HL-60 (cell line): ENCODE results near the gene TCL1B.

Source experiments
- DNase-seq, 2 experiments: peaks; one replicate each; pipeline ENCODE4 v3.0.0-alpha.2; 2010 to 2020; ENCODE audit warnings: low read depth in 1 of 2, low spot score in 1 of 2
- H3K27ac ChIP-seq: fragments of 250-450 bp; sonication (Bioruptor Pico); replicated peaks from 2 replicates; pipeline ENCODE4 v1.5.1; 2020; ENCODE audit warnings: mild to moderate bottlenecking, moderate library complexity
- H3K27me3 ChIP-seq: fragments of 250-450 bp; sonication (Bioruptor Pico); 2 replicates; pipeline ENCODE4 v1.5.1; 2021; ENCODE audit warnings: mild to moderate bottlenecking, moderate library complexity; ENCODE audit not compliant: insufficient read depth, poor library complexity, severe bottlenecking
- H3K4me3 ChIP-seq: replicated peaks from 2 replicates; pipeline ENCODE4 v1.5.1; 2011; ENCODE audit warnings: mild to moderate bottlenecking, control low read depth, low read length; ENCODE audit not compliant: insufficient read depth
- CTCF ChIP-seq: IDR thresholded peaks from one replicate; pipeline ENCODE4 v1.5.1; 2011; ENCODE audit warnings: low read length, control low read depth, inconsistent platforms; ENCODE audit not compliant: insufficient read depth
- GABPA ChIP-seq: IDR thresholded peaks from 2 replicates; pipeline ENCODE4 v1.6.1; 2012; ENCODE audit warnings: low read depth
- POLR2AphosphoS5 ChIP-seq: IDR thresholded peaks from 2 replicates; pipeline ENCODE4 v1.6.1; 2012; ENCODE audit warnings: low read depth
- REST ChIP-seq: IDR thresholded peaks from 2 replicates; pipeline ENCODE4 v1.6.1; 2012; ENCODE audit warnings: low read depth; ENCODE audit not compliant: insufficient replicate concordance
- SPI1 ChIP-seq: IDR thresholded peaks from 2 replicates; pipeline ENCODE4 v1.6.1; 2012; ENCODE audit warnings: low read depth, mild to moderate bottlenecking, borderline replicate concordance

TCL1B gene

GRCh38 chr14:95739356-95739755 lies 53.1 kb downstream of the TCL1B start:
- TF ChIP-seq GABPA, result no peak
- TF ChIP-seq SPI1, result no peak
- no peak for TF ChIP-seq REST
- no peak for TF ChIP-seq CTCF
- no peak for TF ChIP-seq POLR2AphosphoS5
- no peaks in the 10 kb centered on the region for H3K27me3 ChIP-seq
- no peak overlapping the region for H3K27ac ChIP-seq
- H3K4me3 ChIP-seq, result no peak overlapping the region
- no peak for DNase-seq

GRCh38 chr14:95741038-95741490 lies 54.8 kb downstream of the TCL1B start:
- H3K27me3 ChIP-seq, result no peaks in the 10 kb centered on the region
- no peak overlapping the region for H3K27ac ChIP-seq
- no peak for DNase-seq
- no peak for TF ChIP-seq CTCF
- TF ChIP-seq SPI1, result no peak
- TF ChIP-seq REST, result no peak
- H3K4me3 ChIP-seq, result no peak overlapping the region

- TF ChIP-seq SPI1, result no peak
- TF ChIP-seq REST, result no peak
- TF ChIP-seq CTCF, result no peak
- TF ChIP-seq POLR2AphosphoS5, result no peak
- no peak for TF ChIP-seq GABPA
- Histone ChIP-seq H3K4me3 (no peak overlapping the region), H3K27me3 (no peaks in the 10 kb centered on the region), H3K27ac (no peak overlapping the region)
- DNase-seq, result no peak
These were observed 55.6 kb downstream of the TCL1B start for GRCh38 chr14:95741781-95742180.
